NOMO-1 treated with DMSO at 0.1 percent for 48 hours (cell line): ENCODE results near the gene FH.
A peak's percentile ranks its signal among the peaks of the same experiment; 100 is the strongest.

Source experiments
- DNase-seq: peaks from one replicate; lab custom pipeline; 2025; ENCODE audit not compliant: unreplicated experiment; lab: John Stamatoyannopoulos, UW

FH gene

GRCh38 chr1:241519308-241520079, at the start of gene FH:
Gene FH (minus strand): TSS chr1:241519755. CDS start chr1:241519722, 33 bp downstream.
- peak; percentile 97 for DNase-seq

GRCh38 chr1:241560849-241561187, 41.3 kb upstream of the FH start:
- DNase-seq: no peak

GRCh38 chr1:241560146-241560848, 40.7 kb upstream of the FH start:
- DNase-seq: peak; percentile 65

GRCh38 chr1:241557551-241558193, 38.1 kb upstream of the FH start:
- no peak for DNase-seq

GRCh38 chr1:241557031-241557430, 37.5 kb upstream of the FH start:
- DNase-seq: no peak

- DNase-seq: no peak
Measured at GRCh38 chr1:241555526-241555925, 36.0 kb upstream of the FH start.

- DNase-seq: no peak
Measured at GRCh38 chr1:241553886-241554592, 34.5 kb upstream of the FH start.

- DNase-seq: peak; percentile 89
Measured at GRCh38 chr1:241551759-241552638, 32.4 kb upstream of the FH start.

GRCh38 chr1:241550318-241550717, 30.8 kb upstream of the FH start:
- DNase-seq: no peak

- DNase-seq: no peak
Measured at GRCh38 chr1:241548008-241548407, 28.5 kb upstream of the FH start.

GRCh38 chr1:241542199-241542907, 22.8 kb upstream of the FH start:
- peak; percentile 76 for DNase-seq

- DNase-seq: no peak
Measured at GRCh38 chr1:241536969-241537368, 17.4 kb upstream of the FH start.

GRCh38 chr1:241536304-241536703, 16.7 kb upstream of the FH start:
- DNase-seq: no peak

- DNase-seq: no peak
Measured at GRCh38 chr1:241533326-241534115, 14.0 kb upstream of the FH start.

GRCh38 chr1:241532864-241533263, 13.3 kb upstream of the FH start:
- no peak for DNase-seq

- DNase-seq: no peak
Measured at GRCh38 chr1:241532162-241532531, 12.6 kb upstream of the FH start, which contains the start of gene KMO. Gene KMO (plus strand): TSS chr1:241532378. CDS start chr1:241532445, 67 bp downstream.

- peak; percentile 95 for DNase-seq
Measured at GRCh38 chr1:241531195-241532161, 11.9 kb upstream of the FH start.

- DNase-seq: no peak
Measured at GRCh38 chr1:241527146-241527545, 7.6 kb upstream of the FH start.
